ENCODE measurements around the gene CYTH2.
A peak's percentile ranks its signal among the peaks of the same experiment; 100 is the strongest.

CYTH2 gene

DNA sequence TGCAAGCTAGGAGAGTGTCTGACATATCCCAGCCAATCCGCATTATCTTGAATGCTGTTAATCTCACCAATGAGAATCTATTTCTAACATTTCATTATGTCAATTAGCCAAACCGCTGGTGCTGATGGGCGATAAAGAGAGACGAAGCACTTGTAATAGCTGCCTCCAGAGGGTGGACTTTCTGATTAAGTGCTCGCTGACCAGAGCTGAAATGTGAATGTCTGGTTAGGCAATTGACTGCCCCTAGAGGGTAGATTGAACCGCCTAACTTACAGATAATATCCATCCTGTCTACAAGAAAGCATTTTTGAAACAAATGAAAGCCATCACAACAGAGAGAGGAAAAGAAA is 23.9 kb upstream of the CYTH2 start:
- peak; percentile 94 for DNase-seq (ENCODE audit: low read depth)
- TF ChIP-seq CTCF (conservative IDR thresholded peaks at IDR 0.05; ENCODE audit: low read length) = peak; percentile 84
- H3K4me3 ChIP-seq (ENCODE audit: low read length) = peak overlapping the region; percentile 99

DNA sequence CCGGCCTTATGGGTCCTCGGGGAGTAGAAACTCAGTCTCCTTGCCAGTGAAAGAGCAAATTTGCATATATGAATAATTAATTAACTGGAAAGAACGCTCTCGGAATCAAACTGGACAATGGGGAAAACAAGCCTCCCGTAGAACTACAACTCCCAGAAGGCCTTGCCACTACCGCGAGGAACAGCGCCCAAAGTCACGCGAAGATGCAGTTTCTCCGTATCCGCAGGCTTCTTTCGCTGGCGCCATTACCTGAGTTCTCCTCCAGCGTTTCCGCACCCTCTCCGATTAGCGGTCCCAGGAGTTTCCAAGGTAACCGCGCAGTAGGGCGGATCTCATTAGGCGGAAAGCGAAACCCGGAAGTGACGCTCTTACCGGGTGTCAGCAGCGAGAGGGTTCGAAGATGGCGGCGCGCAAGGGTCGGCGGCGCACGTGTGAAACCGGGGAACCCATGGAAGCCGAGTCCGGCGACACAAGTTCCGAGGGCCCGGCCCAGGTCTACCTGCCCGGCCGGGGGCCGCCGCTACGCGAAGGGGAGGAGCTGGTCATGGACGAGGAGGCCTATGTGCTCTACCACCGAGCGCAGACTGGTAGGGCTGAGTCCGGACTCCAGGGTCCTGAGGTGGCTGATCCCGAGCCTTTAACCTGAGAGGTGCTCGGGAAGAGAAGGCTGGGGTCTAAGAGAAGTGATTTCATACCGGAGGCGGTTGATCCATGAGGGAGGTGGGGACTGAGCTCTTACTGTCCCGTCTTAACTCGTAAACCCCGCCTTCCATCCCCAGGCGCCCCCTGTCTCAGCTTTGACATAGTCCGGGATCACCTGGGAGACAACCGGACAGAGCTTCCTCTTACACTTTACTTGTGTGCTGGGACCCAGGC is 23.3 kb upstream of the CYTH2 start, which contains the start of gene GRWD1:
Gene GRWD1 (plus strand): TSS at position 378 of the 876 bp plus-strand sequence. CDS start 23 bp downstream, at position 401.
- peak; percentile 93 for DNase-seq (ENCODE audit: low read depth)
- no peak for TF ChIP-seq CTCF (conservative IDR thresholded peaks at IDR 0.05; ENCODE audit: low read length)
- H3K4me3 ChIP-seq (ENCODE audit: low read length) = peak within 1 kb of the TSS; percentile 99

- DNase-seq (ENCODE audit: low read depth) = no peak
- peak overlapping the region; percentile 99 for H3K4me3 ChIP-seq (ENCODE audit: low read length)
- TF ChIP-seq CTCF (conservative IDR thresholded peaks at IDR 0.05; ENCODE audit: low read length) = no peak
Observed at GRCh38 chr19:48446579-48446978, 22.6 kb upstream of the CYTH2 start.

DNA sequence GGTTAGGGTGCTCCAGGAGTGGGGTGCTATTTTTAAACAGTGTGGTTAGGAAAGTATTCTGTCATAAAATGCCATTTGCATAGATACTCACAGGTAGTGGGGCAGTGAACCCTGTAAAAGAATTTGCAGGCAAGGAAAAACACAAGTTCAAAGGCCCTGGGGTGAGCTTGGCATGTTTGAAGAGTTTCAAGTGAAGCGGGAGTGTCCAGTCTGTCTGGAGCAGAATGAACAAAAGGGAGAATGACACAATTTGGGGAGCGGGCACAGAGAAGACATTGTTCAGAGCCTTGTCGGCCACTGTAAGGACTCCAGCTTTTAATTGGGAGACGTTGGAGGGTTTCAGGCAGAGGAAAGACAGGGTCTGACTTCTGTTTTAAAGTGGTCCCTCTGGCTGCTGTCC is 20.6 kb upstream of the CYTH2 start:
- TF ChIP-seq CTCF (conservative IDR thresholded peaks at IDR 0.05; ENCODE audit: low read length) = no peak
- no peak overlapping the region for H3K4me3 ChIP-seq (ENCODE audit: low read length)

DNA sequence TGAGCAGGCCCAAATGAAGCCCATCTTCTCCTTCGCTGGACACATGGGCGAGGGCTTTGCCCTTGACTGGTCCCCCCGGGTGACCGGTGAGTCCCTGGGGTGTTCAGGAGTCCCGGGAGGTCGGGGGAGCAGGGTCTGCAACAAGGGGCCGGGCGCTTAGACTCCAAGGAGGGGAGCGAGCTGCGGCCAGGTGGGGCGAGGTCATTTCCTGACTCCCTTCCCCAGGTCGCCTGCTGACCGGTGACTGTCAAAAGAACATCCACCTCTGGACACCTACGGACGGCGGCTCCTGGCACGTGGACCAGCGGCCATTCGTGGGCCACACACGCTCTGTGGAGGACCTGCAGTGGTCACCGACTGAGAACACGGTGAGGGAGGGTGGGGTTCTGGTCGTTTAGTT is 18.7 kb upstream of the CYTH2 start:
- TF ChIP-seq CTCF (conservative IDR thresholded peaks at IDR 0.05; ENCODE audit: low read length) = no peak
- no peak for DNase-seq (ENCODE audit: low read depth)
- H3K4me3 ChIP-seq (ENCODE audit: low read length) = no peak overlapping the region

More for the DNA sequence above, 20.6 kb upstream of the CYTH2 start:
- no peak for DNase-seq (ENCODE audit: low read depth)

DNA sequence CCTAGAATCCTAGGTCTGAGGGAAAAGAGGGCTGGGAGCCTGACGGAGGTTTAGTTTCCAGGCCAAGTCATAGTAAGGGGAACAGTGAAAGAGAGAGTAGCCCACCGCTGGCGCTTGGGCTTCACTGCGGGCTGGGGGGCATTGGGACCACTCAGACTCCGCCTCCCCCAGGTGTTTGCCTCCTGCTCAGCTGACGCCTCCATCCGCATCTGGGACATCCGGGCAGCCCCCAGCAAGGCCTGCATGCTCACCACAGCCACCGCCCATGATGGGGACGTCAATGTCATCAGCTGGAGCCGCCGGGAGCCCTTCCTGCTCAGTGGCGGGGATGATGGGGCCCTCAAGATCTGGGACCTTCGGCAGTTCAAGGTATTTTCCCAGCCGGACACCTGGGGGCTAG is 18.3 kb upstream of the CYTH2 start:
- DNase-seq (ENCODE audit: low read depth) = no peak

More for the DNA sequence above, 18.3 kb upstream of the CYTH2 start:
- TF ChIP-seq CTCF (conservative IDR thresholded peaks at IDR 0.05; ENCODE audit: low read length) = no peak
- no peak overlapping the region for H3K4me3 ChIP-seq (ENCODE audit: low read length)

Measured in AG10803 (cell line).